GM21619 (cell line): ENCODE results near the gene SPINT3.
A peak's percentile ranks its signal among the peaks of the same experiment; 100 is the strongest.
"Not testable (repeated sequence)": the region's sequence is repeated elsewhere in the genome, so short reads cannot be mapped to it uniquely, and the experiment has no call there.

Experiments used
- ATAC-seq: cut with Tn5 transposase; IDR thresholded peaks from one replicate; pipeline ENCODE4 v1.9.1; 2021; ENCODE audit not compliant: unreplicated experiment

Gene SPINT3

DNA sequence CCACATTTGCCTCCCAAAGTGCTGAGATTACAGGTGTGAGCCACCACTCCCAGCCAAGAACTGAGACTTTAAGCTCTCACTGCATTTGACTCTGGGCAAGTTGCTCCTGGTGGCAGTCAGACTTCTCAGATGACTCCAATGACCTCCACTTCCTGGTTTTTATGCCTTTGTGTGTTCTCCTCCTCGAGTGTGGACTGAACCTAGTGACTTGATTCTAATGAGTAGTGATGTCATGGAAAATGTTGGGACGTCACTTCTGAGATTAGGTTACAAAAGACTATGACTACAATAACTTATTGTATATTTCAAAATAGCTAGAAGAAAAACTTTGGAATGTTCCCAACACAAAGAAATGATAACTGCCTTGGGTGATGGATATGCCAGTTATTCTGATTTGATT is 12.0 kb downstream of the SPINT3 start:
- ATAC-seq = no peak

DNA sequence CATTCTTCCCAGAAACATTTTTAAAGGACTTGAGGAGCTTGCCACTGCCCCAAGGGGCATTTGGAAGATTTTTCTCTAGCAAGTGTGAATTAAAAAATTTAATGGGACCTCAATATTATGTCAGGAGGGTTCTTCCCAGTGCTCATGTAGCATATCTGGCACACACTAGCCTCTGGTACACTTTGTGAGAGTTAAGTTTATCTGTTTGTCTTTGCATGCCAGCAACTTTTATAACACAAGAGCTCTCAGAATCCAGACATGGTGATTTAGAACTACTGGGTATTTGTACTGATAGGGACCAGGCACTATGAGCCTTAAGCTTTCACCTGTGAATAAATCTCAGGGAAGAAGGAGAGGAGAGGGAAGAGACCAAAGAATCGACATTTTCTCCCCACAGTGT is 12.9 kb downstream of the SPINT3 start:
- no peak for ATAC-seq

- no peak for ATAC-seq
These were observed 13.8 kb downstream of the SPINT3 start for GRCh38 chr20:45501600-45501999.

DNA sequence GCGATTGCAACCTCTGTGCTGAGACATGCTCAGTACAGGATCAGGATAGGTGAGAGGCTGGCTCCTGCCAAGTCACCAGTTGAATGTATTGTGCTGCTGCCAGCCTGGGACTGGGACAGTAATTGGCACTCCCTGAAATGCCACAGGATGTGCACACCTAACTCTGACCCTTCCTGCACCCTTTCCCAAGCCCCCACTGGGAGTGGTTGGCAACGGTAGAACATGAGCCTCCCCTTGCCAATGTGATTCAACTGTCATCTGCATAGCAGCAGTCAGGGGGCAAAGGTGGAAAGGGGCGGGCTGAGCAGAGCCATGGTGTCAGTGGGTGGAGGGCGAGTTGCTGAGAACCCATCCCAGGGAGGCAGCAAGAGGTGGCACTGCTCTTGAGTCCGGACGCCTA is 15.4 kb downstream of the SPINT3 start:
- ATAC-seq = no peak

GRCh38 chr20:45497971-45498494 is 17.4 kb downstream of the SPINT3 start:
- ATAC-seq = no peak

DNA sequence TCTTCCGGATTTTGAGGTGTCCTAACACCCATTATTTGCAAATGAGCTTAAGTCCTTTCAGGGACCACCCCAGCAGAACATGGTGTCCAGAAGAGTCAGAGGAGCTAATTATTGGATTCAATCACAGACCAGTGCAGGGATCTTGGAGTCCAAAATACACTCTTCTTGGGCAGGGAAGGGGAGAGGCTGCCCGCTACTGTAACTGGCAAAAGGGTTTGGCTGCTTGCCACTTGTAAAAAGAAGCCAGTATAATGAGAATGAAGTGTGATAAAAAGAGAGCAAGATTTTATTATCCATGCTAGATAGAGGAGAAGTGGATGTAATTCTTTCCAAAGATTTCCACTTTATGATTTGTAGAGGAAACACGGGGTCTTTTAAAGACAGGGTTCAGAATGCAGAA is 19.3 kb downstream of the SPINT3 start:
- no peak for ATAC-seq

DNA sequence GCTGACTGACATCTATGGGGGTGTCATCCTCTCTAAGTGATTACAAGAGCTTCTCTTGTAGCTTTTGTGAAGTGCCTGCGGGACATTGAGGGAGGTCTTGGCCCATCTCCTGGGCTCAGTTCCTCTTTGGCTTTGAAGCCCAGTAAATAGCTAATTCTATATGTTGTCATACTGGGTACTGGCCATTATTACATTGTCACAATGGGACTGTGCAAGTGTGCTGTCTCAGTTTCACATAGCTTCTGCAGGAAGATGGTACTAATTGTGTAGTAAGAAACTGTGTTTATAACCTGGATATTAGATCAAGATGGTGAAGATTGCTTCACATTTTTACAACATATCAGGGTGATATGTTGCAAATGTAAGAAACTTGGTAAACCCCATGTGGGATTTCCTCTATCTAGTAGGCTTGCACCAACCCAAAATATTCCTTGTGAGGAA is 19.9 kb downstream of the SPINT3 start:
- no peak for ATAC-seq

- ATAC-seq = no peak
These were observed 26.3 kb downstream of the SPINT3 start for GRCh38 chr20:45489083-45489531.

DNA sequence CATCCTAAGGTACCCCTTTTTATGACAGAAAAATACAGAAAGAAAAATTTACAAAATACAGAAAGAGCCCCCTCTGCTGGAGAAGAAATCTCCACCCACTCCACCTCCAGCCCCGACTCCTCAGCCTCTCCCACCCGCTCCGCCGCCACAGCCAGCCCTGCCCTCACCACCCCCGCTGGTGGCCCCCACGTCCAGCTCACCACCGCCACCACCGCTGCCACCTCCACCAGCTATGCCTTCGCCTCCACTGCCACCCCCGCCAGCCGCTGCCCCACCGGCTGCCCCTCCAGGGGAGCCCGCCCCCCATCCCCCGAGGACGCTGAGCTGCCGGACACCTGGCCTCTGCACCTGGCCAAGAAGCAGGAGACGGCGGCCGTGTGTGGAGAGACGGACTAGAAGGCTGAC is 28.2 kb downstream of the SPINT3 start:
- ATAC-seq = no peak

- ATAC-seq = no peak
These were observed 30.0 kb downstream of the SPINT3 start for GRCh38 chr20:45485388-45485787.

- no peak for ATAC-seq
These were observed 30.7 kb downstream of the SPINT3 start for GRCh38 chr20:45484676-45485075.

DNA sequence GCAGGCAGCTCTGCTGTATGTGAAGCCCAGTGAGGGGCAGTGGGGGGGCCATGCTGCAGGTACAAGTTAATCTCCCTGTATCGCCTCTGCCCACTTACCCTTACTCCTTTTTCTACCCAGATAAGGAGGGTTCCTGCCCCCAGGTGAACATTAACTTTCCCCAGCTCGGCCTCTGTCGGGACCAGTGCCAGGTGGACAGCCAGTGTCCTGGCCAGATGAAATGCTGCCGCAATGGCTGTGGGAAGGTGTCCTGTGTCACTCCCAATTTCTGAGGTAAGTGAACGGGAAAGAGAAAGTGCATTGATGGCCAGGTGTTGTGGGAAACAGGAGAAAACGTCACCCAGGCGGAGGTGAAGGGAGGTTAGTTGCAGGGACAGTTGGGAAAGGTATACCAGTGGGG is 35.6 kb downstream of the SPINT3 start:
- no peak for ATAC-seq

DNA sequence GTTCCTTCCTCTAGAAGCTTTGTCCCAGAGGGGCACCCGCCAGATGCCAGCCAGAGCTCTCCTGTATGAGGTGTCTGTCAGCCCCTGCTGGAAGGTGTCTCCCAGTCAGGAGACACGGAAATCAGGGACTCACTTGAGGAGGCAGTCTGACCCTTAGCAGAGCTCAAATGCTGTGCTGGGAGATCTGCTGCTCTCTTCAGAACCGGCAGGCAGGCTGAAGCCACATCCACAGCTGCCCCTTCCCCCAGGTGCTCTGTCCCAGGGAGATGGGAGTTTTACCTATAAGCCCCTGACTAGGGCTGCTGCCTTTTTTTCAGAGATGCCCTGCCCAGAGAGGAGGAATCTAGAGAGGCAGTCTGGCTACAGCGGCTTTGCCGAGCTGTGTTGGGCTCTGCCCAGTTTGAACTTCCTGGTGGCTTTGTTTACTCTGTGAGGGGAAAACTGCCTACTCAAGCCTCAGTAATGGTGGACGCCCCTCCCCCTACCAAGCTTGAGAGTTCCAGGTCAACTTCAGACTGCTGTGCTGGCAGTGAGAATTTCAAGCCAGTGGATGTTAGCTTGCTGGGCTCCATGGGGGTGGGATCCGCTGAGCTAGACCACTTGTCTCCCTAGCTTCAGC is 37.8 kb downstream of the SPINT3 start:
- not testable (repeated sequence) for ATAC-seq

DNA sequence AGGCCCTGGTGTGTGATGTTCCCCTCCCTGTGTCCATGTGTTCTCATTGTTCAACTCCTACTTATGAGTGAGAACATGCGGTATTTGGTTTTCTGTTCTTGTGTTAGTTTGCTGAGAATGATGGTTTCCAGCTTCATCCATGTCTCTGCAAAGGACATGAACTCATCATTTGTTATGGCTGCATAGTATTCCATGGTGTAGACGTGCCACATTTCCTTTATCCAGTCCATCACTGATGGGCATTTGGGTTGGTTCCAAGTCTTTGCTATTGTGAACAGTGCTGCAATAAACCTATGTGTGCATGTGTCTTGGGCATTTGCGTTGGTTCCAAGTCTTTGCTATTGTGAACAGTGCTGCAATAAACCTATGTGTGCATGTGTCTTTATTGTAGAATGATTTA is 43.1 kb downstream of the SPINT3 start:
- not testable (repeated sequence) for ATAC-seq

GRCh38 chr20:45470937-45471336 is 44.5 kb downstream of the SPINT3 start:
- ATAC-seq = peak; percentile 25

GRCh38 chr20:45470262-45470931 is 45.0 kb downstream of the SPINT3 start:
- peak; percentile 67 for ATAC-seq

DNA sequence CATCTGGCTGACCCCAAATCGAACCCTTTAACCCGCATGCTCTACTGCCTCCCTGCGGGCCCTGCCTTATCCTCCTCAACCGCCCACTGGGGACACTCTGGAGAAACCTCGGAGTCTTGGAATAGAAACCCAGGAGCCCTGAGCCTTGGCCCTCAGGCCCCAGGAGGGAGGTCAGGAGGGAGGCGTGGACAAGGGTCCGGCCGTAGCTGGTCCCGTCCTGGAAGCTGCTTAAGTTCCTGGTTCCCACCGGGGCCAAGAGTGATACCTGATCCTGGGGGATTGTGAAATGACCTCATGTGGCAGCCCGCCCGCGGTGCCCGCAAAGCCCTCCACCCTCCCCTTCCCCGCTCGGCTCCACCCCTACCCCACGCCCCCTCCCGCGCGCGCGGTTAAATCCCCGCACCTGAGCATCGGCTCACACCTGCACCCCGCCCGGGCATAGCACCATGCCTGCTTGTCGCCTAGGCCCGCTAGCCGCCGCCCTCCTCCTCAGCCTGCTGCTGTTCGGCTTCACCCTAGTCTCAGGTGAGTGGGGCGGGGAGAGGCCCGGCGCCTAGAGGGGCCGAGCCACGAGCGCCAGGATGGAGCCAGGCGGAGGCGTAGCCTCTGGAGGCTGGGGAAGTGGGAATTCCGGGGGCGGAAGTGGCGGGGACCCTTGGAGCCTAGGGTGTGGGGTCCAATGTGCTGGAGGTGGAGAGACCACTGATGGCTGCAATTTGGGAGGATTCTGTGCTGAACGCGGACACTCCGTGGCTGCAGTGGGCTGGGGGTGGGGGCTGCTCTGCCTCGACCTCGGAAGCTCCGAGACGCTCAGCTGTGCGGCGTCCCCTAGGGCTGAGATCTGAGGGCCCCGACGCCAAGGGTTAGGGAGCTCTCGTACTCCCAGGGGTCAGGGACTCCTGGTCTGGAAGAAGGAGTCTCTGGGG is 45.8 kb downstream of the SPINT3 start, which contains the start of gene WFDC2:
TSS of gene WFDC2 (plus strand) at position 418 of the 926 bp plus-strand sequence. CDS start at position 447, 29 bp downstream.
- peak; percentile 17 for ATAC-seq

DNA sequence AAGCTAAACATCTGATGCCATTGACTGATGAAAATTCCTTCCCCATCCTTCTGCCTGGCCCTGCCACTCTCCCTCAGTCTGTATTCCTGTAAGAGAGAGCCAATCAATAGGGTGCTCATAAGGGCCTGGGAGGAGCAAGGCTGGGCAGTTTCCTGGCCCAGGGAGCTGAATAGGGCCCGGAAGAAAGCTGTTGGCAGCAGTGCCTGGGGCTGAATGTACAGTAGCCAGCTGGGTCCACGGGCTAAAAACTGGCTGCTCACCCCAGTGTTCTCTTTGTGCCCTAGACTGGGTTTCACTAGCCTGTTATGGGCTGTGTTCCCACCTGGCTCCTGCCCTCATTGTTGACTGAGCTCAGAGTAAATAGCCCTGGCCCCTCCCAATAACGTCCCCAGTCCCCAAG is 47.6 kb downstream of the SPINT3 start:
- ATAC-seq = no peak

GRCh38 chr20:45467172-45467571 is 48.2 kb downstream of the SPINT3 start:
- ATAC-seq = no peak

- ATAC-seq = no peak
These were observed 49.7 kb downstream of the SPINT3 start for GRCh38 chr20:45465491-45466266.

GRCh38 chr20:45463709-45464108 is 51.7 kb downstream of the SPINT3 start:
- no peak for ATAC-seq
